Measurements from ENCODE around the gene ZYG11A.
"Not testable (repeated sequence)": the region's sequence is repeated elsewhere in the genome, so short reads cannot be mapped to it uniquely, and the experiment has no call there.

ZYG11A gene

GRCh38 chr1:52842643-52843310 is at the start of gene ZYG11A:
ZYG11A (plus strand) TSS chr1:52842760; CDS start chr1:52842884, 124 bp downstream.
- DNase-seq, result peak; percentile 77

DNA sequence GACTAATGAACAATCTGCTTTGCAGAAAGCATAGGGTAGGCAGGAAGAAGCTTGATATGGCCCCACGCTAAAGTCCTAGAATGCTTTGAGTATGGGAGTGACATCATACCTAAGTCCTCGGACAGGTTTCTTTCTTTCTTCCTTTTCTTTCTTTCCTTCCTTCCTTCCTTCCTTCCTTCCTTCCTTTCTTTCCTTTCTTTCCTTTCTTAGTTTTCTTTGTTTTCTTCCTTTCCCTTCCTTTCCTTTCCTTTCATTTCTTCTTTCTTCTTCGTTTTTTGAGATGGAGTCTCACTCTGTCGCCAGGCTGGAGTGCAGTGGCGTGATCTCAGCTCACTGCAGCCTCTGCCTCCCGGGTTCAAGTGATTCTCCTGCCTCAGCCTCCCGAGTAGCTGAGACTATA is 48.8 kb upstream of the ZYG11A start:
- DNase-seq, result not testable (repeated sequence)

DNA sequence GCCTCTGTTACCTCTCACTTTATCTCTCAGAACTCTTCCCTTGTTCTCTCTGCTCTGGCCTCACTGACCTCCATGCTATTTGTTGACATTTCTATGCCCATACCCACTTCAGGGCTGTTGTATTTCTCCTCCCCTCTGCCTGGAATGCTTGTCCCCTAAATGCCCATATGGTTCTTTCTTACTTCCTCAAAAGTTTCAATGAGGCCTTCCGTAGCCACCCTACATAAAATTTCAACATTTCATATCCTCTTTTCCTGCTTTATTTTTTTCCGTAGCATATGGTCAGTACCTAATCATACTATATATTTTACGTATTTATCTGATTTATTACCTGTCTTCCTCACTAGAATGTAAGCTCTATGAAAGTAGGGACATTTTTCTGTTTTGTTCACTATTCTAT is 47.1 kb upstream of the ZYG11A start:
- DNase-seq, result no peak

- DNase-seq, result no peak
Measured at GRCh38 chr1:52798331-52798730, 44.2 kb upstream of the ZYG11A start.

GRCh38 chr1:52801011-52801410 is 41.5 kb upstream of the ZYG11A start:
- DNase-seq, result no peak

DNA sequence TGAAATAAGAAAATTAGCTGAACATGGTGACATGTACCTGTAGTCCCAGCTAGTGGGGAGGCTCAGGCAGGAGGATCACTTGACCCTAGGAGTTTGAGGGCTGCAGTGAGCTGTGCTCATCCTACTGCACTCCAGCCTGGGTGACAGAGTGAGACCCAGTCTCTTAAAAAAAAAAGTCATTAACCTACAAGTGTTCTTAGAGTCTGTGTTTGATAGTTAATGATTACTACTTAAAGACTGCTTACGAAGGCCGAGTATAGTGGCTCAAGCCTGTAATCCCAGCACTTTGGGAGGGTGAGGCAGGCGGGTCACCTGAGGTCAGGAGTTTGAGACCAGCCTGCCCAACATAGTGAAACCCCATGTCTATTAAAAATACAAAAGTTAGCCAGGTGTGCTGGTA is 38.5 kb upstream of the ZYG11A start:
- DNase-seq, result not testable (repeated sequence)

DNA sequence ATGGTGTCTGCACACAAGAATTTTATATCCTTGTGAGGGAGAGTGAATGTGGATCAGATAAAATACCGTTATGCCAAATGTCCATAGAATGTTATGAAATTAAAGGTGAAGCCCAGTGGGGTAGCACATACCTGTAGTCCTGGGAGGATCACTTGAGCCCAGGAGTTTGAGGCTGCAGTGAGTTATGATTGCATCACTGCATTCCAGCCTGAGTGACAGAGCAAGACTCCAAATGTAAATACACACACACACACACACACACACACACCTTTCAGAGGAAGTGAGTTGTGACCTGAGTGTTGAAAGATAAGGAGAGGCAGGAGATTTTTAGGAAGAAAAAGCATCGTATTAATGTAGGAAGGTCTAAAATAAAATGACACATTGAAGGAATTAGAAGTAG is 28.1 kb upstream of the ZYG11A start:
- no peak for DNase-seq

GRCh38 chr1:52820830-52821229 is 21.7 kb upstream of the ZYG11A start:
- not testable (repeated sequence) for DNase-seq

GRCh38 chr1:52825868-52826267 is 16.7 kb upstream of the ZYG11A start:
- DNase-seq, result no peak

- no peak for DNase-seq
Measured at GRCh38 chr1:52834798-52835197, 7.8 kb upstream of the ZYG11A start.

GRCh38 chr1:52836035-52836434 is 6.5 kb upstream of the ZYG11A start:
- no peak for DNase-seq

GRCh38 chr1:52839175-52839574 is 3.4 kb upstream of the ZYG11A start:
- not testable (repeated sequence) for DNase-seq

- DNase-seq, result not testable (repeated sequence)
Measured at GRCh38 chr1:52845119-52845518, 2.6 kb downstream of the ZYG11A start.

- no peak for DNase-seq
Measured at GRCh38 chr1:52848423-52848822, 5.9 kb downstream of the ZYG11A start.

DNA sequence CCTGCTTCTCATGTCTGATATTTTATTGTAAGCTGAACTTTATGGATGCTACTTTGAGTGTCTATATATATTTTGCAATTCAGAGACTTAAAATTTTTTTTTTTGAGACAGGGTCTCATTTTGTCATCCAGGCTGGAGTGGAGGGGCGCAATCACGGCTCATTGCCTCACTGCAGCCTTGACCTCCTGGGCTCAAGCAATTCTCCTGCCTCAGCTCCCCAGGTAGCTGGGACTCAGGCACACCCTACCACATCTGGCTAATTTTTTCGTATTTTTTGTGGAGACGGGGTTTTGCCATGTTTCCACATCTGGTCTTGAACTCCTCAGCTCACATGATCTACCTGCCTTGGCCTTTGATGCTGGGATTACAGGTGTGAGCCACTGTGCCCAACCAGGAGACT is 8.4 kb downstream of the ZYG11A start:
- no peak for DNase-seq

DNA sequence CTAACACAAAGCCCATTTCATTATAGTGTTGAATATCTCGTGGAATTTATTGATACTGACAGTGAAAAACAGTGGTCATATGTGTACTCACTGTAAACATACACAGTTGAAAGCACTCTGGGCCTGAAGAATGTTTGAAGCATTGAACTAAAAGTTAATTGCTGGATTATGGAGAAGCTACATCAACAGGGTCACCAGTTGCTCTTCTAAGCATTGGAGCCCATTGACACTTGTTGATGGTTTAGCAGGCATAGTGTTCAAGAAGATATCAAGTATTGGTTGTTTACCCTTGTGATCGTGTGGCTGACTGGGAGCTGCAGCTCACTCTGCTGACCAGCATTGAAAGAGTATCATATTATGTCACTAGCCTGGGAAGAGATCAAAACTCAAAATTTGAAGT is 10.3 kb downstream of the ZYG11A start:
- DNase-seq, result no peak

DNA sequence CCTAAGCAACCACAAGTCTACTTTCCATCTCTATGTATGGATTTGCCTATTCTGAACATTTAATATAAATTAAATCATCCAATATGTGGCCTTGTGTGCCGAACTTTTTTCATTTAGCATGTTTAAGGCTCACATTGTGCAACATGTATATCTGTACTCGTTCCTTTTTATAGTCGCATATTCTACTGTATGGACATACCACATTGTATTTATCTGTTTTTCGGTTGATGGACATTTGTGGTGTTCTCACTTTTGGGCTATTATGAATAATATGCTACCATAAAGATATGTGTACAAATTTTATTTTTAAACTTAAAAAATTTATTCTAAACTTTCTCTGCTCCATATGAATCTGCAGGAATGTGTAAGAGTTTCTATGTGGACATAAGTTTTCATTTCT is 13.0 kb downstream of the ZYG11A start:
- DNase-seq, result no peak

- DNase-seq, result no peak
Measured at GRCh38 chr1:52856026-52856425, 13.5 kb downstream of the ZYG11A start.

DNA sequence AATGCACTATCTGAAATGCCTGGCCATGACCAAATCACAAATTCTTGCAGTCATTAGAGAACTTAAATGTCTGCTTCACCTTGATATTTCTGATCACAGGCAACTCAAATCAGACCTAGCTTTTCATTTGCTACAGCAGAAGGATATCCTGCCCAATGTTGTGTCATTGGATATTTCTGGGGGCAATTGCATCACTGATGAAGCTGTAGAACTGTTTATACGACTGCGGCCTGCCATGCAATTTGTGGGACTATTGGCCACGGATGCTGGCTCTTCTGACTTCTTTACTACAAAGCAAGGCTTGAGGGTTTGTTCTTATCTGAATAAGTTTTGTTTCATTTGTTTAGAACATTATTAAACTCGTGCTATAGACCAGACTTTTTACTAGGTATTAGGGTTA is 14.9 kb downstream of the ZYG11A start:
- DNase-seq, result no peak

DNA sequence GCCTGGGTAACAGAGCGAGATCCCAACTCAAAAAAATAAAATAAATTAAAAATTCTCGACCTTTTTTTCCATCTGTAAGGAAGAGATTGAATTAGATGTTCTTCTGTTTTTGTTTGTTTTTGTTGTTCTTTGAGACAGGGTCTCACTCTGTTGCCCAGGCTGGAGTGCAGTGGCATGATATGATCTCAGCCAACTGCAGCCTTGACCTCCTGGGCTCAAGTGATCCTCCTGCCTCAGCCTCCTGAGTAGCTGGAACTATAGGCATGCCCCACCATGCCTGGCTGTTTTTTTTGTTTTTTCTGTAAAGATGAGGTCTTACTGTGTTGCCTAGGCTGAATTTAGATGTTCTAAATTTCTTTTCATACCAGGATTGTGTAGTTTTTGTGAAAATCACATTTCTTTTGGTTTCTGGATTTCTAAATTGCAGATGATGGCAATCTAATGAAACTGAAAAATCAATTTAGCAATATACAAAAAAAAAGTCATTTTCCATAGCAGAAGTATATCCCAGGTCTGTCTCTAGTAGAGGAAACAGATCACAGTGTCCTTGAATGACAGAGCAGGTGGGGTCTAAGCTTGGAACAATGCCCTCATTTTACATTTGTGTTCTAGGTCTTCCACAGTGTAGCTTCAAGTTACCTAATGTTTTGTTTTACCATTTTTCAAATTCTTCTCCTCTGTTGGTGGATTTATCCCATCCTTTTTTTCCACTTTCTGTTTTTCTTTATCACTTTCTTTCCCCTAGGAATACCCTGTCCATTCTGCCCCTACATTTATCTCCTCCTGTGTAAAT is 20.3 kb downstream of the ZYG11A start:
- no peak for DNase-seq

GRCh38 chr1:52867087-52867863 is 24.7 kb downstream of the ZYG11A start:
- no peak for DNase-seq

GRCh38 chr1:52869727-52870126 is 27.2 kb downstream of the ZYG11A start:
- DNase-seq, result not testable (repeated sequence)

DNA sequence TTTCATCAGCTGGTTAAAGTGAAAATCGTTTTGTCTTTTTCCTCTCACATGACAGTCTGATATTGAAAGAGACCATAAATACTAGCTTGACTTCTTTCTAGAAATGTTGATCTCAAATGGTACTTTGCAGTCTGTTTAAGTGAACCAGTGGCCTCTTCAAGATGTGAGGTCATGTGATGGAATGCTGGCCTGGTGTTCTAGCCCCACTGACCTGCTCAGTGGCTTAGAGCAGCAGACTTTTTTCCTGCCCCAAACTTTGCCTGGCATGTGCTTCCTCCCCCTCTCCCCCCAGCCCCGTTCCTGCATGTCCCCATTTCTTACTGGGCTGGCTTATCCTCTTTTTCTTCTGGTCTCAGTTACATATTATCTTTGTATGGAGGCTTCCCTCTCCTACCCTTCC is 34.3 kb downstream of the ZYG11A start:
- DNase-seq, result no peak

- no peak for DNase-seq
Measured at GRCh38 chr1:52877554-52877953, 35.0 kb downstream of the ZYG11A start.

Measured in activated naive CD4-positive, alpha-beta T cell treated with anti-CD3 and anti-CD28 coated beads, Interleukin-2, amount 50 U/mL, for 16 hours (primary cell).